DMS79 (cell line): Measurements from ENCODE around the gene MAP1LC3B.

Experiments
- DNase-seq: peaks from one replicate; lab custom pipeline; 2025; lab: John Stamatoyannopoulos, UW

Gene MAP1LC3B

DNA sequence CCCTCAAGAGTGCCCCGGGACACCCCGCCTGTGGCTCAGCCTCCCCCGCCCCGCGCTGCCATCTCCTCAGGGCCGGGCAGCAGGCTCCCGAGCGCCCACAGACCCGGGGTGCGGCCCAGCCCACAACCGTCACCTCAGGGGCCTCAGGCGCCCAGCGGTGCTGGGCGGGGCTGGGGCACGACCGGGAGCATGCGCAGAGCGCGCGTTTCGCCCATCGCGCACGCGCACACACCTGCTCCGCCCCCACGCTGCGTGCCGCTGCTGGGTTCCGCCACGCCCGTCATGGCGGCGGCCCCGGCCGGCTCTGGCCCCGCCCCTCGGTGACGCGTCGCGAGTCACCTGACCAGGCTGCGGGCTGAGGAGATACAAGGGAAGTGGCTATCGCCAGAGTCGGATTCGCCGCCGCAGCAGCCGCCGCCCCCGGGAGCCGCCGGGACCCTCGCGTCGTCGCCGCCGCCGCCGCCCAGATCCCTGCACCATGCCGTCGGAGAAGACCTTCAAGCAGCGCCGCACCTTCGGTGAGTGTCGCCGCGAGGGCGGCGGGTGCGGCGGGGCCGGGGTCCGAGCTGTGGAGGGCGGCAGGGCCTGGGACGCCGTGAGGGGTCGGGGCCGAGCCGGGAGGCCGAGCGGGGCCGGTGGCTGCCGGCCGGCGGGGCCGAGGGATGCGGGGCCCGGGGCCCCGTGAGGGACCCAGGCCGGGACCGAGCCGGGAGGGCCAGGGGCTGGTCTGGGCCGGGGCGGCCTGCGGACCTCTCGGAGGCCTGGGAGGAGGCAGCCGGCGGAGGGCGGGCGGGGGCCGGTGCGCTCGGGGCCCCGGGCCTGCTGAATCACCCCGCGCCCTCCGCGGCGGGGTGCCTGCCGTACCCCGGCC lies at the start of gene MAP1LC3B:
MAP1LC3B (plus strand) TSS at position 387 of the 871 bp plus-strand sequence; CDS start at position 479, 92 bp downstream.
- peak; percentile 58 for DNase-seq

DNA sequence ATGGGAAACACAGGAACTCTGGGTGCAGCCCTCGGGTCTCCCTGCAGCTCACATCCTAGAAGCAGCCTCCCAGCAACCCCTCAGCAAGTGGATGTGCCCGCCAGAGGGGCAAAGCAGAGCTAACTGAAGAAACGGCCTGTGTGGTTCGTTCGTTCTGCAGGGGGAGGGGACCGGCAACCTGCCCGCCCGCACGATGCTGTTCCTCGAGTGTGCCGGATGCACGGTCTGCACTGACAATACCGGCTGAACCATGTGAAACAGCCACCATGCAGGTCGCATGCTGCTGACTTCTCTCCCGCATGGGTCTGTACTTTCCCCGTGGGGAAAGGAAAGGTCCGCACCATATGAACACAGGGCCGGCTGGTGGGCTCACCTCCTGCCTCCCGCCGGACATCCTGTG lies 49.6 kb upstream of the MAP1LC3B start:
- no peak for DNase-seq

DNA sequence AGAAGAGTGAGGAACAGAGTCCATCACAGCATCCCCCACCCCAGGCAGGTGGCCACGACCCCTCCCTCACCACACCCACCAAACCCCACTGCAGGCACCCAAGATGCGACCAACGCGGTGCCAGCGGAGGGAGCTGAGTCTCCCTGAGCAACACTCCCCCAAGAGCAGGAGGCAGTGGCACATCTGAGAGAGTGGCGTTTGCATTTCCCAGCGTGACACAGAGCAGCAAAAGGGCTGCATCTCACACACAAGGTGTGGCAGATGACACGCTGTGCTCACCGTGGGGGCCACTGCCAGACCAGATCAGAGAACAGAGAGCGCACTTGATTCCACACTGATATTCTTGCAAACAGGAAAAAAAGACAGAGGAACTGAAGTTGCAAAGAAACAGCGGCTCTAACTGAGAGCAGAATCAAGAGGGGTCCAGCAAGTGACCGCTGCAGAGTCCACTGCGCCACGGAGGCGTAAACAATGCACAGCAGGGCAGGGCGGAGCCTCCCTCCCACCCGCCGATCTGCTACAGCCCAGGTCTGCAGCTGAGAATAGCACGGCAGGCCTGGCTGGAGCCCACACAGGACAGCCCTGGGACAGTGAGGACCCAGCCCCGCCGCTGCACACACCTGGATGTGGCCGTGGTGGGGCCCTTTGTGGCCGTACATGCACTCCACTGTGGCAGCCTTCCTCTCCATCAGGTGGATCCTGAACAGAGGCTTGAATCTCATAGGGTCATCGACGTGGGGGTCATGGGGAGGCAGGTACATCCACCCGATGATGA lies 49.0 kb upstream of the MAP1LC3B start:
- DNase-seq = no peak

DNA sequence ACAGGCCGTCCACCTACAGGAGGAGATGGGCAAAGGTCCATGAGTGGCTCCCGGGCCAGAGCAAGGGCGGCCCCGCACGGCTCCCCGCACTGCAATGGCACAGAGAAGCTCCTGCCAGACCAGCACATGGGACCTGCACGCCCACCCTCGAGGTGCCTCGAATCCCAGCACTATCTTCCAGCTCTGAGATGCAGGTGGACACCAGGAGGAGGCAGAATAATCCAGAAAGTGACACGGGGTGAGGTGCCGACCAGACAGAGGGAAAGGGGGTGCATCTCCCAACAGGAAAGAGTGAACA lies 48.4 kb upstream of the MAP1LC3B start:
- no peak for DNase-seq

DNA sequence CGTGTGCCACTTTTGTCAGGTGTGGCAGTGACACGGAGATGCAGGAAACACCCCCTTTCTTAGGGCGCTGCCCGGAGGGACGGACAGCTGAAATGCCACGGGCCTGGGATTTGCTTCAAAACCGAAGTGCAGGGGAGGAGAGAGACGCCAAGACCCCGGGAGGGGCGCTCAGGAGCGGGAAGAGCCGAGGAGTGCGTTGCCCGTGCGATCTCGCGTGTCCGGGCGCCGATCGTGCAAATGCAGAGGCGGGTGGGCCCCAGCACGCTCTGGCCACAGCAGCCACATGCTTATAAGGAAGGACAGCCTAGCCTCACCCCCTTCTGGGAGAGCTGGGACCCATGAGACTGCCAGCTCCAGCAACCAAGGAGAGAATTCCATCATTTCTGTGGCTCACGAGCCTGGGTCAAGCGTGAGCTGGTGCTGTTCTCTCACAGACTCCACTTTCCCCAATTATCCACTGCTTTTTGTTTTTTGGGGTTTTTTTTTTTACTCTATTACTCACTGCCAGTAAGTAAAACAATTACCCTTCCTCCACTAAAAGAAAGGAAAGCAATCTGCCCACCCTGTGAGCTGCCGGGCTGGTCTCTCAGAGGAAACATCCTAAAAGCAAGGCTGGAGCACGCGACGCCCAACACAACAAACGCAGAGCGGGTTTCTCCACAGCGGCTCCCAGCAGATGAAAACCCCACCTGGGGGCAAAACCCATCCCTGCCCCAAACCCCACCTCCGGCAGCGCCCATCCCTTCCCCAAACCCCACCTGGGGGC lies 47.8 kb upstream of the MAP1LC3B start:
- no peak for DNase-seq

DNA sequence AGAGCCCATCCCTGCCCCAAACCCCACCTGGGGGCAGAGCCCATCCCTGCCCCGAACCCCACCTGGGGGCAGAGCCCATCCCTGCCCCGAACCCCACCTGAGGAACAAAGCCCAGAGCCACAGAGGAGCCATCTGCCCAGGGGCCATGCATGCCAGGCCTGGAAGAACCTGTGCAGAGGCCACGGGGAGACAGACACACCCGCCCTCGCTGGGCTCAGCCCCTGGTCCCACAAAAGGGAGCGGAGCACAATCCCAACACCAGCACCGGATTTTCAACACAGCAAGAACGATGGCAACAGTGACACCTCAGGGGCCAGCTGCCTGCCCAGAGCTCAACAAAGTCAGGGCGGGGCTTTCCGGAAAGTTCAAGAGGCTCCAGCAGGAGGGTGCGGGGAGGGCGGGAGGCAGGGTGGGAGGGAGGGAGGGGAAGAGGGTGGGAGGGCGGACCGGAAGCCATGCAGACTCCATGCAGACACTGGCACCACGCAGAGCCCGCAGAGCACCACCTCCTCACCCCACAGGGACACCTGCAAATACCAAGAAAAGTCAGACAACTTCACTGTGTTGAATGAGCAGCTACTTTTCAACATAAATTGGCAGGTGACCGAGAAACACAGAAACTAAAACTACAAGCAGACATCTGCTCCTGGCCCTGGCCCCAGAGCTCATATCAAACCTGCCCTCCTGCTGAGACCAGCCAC lies 47.1 kb upstream of the MAP1LC3B start:
- DNase-seq = no peak

DNA sequence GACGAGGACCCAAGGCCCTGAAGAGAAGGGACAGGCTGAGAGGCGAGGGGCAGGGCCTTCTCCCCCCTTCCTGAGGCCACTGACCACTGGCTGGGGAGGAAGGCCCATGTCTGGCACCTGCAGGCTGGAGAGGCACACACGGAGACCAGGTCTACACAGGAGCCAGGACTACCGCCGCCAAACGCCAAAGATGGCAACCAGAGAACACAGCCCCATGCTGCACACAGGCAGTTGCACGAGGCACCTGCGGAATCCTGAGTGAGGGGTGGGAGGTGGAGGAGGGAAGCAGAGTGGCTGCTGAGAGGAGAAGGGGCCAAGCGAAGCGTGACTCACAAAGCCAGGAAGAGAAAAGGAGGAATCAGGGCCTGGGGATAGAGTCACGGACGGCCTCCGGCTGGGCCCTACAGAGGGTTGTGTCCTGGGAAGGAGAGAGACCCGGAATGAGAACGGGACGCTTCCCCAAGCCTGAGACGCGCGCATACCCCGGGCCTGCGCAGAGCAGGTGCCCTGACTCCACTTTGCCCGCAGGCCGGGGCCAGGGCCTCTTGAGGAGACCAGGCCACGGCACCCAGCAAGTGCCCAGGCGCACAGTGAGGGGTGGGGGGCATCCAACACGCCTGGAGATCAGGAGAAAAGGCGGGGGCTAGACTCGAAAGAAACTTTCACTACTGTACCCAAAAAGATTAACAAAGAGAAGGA lies 46.3 kb upstream of the MAP1LC3B start:
- no peak for DNase-seq

DNA sequence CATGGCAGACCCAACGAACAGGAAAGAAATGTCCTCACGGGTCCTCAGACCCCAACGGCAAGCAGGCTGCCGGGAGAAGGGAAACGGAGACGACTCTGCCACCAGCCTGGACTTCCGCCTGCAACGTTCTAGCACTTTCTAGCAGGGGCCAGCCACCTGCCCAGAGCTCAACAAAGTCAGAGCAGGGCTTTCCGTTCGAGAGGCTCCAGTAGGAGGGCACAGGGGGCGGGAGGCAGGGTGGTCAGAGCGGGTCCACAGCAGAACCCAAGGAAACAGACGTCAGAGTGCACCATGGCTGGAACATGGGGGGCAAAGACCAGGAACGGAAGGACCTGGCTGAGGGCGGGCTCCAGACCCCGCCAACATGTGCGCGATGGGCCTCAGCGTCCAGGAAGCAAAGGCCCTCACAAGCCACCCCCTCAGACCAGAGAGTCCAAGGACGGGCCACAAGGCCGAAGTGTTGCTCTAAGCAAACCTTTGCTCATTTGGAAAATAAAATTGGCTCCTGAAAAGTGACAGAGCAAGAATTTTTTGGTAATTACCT lies 45.5 kb upstream of the MAP1LC3B start:
- DNase-seq = no peak

DNA sequence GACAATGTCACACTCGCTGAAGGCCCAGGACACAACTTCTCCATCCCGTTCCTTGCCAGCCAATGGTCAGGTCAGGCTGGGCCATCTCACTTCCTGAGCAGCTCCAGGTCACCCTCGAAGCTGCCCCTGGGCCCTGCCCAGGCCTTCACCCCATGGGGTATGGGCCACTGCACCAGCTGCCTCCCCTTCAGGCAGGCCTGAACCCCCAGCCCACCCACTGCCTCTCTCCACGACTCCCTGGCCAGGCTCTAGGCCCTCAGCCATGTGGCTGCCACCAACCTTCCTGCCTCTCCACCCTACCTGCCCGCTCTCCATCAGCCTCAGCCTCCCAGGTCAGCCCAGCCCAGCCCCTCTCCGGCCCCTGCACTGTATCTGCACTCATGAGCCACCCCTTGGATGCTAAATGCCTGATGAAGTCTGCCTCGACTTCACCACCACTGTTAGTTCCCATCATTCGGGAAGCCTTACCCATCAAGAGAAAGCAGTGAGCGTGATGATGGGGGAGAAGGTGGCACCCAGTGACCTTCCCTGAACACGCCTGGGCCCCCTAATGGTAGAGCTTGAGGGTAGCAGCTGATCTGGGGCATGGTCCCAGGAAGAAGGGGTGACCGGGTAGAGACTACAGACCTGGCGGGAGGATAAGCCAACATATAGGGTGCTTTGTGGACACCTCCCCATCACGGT lies 44.1 kb upstream of the MAP1LC3B start:
- no peak for DNase-seq

DNA sequence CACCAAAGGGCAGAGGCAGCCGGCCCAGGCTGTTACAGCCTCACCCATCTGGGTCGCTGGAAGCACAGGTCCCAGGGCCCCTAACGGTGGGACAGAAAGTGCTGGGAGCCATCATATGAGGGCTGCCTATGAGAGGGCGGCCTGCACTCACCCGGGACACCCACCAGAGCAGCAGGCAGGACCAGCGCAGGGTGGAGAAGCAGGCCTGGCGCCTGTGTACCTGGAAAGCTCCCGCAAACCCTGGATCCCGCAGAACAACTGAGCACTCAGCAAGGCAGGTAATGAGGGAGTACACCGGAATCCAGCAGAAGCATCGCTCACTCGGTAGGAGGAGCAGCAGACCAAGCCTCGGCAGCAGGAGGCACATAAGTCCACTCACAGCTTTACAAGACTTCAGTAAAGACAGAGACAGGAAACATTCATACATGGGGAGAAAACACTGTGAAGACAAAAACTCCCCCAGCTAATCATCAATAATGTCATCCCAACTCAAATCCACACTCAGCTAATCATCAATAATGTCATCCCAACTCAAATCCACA lies 43.4 kb upstream of the MAP1LC3B start:
- DNase-seq = no peak

DNA sequence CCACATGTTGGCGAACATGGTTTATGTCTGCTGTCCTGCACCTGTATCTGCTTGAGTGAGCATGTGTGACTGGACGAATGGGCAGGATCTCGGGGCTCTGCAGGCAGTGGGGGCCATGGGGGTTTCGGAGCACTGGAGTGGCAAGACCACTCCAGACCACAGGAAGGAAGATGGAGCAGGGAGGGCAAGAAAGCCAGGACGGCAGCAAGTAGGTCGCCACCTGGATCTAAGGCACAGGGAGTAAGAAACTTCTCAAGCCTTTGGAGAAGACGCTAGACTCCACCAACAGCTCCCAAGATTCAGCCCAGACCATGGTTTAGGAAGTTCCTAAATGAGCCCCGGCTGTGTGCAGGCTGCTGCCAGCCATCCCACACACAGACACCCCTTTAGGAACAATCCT lies 42.1 kb upstream of the MAP1LC3B start:
- DNase-seq = no peak

DNA sequence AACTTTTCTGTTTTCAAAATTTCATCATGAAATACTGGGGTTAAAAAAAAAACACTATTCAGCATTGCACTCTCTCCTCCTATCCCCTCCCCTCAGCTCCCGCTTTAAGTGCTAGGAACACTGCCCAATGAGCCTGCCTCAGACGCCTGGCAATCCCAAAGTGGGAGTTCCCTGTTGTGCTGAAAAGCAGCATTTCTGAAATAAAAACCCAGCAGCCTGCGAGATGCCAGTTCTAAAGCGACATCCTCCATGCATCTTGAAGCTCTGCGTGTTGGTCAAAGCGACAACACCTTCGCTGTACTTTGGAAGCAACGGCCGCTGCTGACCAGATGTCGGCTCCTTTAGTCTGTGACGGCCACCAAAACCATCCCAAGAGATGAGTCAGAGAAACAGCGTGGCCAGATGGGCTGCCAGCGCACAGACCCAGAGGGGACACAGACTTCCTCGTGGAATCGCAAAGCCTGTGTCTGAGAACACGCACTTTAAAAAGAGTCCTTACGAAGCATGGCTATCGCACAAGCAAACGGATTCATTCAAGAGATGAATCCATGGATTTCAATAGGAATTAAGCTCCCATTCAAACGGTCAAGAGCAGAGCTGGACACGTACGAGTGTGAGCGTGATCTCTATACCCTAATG lies 41.3 kb upstream of the MAP1LC3B start:
- DNase-seq = no peak

DNA sequence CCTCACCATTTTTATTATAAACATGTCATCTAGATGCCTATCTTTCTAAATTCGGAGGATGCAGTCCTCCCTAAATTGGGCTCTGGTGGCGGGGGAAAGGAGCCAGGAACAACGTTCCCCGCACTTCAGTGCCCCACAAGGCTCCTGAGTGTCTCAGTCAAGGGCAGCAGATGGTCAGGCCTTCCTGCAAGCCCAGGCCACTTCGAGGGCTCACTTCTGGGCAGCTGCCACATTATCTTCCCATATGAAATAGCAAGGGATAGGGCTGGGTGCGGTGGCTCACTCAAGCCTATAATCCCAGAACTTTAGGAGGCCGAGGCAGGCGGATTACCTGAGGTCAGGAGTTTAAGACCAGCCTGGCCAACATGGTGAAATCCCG lies 40.8 kb upstream of the MAP1LC3B start:
- no peak for DNase-seq

DNA sequence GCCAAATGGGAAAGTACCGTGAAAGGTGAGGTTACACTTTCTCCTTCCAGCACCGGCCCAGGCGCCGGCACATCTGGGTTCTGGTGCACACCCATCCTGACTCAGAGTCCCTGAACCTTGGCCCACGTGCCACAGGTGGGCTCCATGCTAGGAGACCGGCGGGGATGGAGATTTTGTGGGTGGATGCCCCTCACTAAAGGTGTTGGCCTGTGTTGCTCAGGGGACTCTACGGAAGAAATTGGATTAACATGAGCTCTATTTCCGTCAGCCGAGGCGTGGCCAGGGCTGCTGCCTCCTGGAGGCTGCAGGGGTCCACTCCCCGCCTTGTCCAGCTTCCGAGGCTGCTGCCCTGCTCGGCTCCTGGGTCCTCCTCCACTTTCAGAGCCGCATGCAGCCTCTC lies 39.3 kb upstream of the MAP1LC3B start:
- no peak for DNase-seq

DNA sequence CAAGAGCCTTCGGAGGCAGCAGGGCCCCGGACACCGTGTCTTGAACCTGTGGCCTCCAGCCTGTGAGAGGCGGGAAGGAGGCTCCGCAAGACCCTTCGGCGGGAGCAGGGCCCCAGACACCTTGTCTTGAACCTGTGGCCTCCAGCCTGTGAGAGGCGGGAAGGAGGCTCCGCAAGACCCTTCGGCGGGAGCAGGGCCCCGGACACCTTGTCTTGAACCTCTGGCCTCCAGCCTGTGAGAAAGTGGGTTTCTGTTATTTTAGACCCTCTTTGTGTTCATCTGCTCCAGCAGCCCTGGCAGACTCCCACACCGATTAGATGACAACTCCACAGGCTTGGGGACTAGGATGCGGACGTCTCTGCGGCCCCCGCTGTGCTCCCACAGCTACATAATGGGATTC lies 38.5 kb upstream of the MAP1LC3B start:
- no peak for DNase-seq

DNA sequence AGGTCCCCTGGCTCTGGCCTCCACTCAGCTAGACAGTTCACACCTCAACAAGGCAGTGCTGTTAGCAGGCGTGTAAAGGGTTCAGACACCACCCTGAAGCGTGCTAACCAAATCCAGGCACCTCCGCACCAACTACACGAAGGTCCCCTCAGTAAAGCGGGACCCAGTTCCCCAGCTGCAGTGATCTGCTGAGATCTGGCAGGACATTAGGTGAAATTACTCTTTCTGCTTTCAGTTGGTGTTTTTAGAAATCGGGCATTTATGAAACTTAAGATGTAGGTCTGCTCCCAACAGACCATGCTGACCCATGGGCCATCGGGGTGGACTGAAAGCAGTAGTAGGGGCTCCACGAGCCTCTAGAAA lies 35.7 kb upstream of the MAP1LC3B start:
- no peak for DNase-seq

DNA sequence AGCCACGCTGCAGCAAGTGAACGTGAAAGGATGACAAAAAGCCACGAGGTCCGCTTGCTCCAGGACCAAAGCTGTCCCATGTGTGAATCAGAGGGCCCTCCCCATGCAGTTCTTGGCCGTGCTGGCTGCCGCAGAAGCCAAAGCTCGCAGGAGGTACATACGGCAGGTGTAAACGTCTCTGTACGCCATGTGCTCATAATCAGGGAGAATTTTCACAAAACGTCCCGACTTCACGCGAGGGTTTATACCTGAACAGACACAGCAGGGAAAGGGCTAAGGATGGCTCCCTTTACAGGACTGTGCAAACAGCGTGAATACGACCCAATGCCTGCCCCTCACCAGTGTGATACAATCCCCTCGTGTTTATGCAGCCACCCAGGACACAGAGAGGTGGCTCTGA lies 33.9 kb upstream of the MAP1LC3B start:
- no peak for DNase-seq

DNA sequence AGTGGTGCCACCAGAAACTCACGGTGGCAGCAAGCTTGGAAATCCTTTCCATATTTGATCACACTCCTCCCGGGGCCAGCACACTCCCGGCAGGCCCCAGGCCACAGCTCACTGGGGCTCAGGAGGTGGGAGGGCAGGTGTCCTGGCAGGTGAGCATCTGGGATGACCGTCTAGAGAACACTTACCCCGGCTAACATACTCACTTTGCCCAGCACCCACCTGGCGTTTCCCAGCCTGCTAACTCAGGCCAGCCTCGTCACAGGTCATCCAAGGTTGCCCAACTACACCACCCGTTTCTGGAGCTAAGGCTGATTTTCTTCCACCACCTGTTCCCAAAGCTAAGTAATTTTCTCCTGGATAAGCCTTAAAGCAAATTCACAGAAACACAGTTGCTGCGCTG lies 33.4 kb upstream of the MAP1LC3B start:
- DNase-seq = no peak

DNA sequence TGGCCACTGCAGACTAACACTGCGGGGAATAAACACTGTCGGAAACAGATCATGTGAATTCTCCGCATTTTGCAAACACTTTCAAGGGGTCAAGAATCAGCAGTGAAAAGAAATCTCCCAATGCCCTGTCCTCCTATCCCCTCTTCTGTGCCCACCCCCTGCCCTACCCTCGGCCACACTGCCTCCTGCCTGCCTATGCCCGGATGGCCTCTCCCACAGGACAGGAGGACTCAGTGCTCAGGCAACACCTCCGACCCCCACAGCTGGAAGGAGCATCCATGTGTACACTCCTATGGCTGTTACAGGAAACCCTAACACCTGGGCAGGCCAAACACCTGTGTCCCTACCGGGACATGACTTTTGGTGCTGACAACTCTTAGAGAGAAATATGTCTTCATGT lies 33.0 kb upstream of the MAP1LC3B start:
- DNase-seq = no peak
